Activated naive CD4-positive, alpha-beta T cell treated with anti-CD3 and anti-CD28 coated beads, Interleukin-2, amount 50 U/mL, for 24 hours (primary cell): ENCODE measurements around the gene FAM83E.
"Not testable (repeated sequence)": the region's sequence is repeated elsewhere in the genome, so short reads cannot be mapped to it uniquely, and the experiment has no call there.

Source experiments
- H3K27ac Mint-ChIP-seq: one replicate; pipeline ENCODE4 v1.8.0; 2021; ENCODE audit warnings: mild to moderate bottlenecking, mixed read lengths
- H3K27me3 Mint-ChIP-seq: one replicate; pipeline ENCODE4 v1.8.0; 2021; ENCODE audit warnings: mixed read lengths
- H3K36me3 Mint-ChIP-seq: one replicate; pipeline ENCODE4 v1.8.0; 2021; ENCODE audit warnings: mixed read lengths
- H3K4me1 Mint-ChIP-seq: one replicate; pipeline ENCODE4 v1.8.0; 2021; ENCODE audit warnings: mixed read lengths
- H3K4me3 Mint-ChIP-seq: one replicate; pipeline ENCODE4 v1.8.0; 2021; ENCODE audit warnings: mild to moderate bottlenecking, mixed read lengths
- H3K9me3 Mint-ChIP-seq: one replicate; pipeline ENCODE4 v1.8.0; 2021; ENCODE audit warnings: mixed read lengths

FAM83E gene

DNA sequence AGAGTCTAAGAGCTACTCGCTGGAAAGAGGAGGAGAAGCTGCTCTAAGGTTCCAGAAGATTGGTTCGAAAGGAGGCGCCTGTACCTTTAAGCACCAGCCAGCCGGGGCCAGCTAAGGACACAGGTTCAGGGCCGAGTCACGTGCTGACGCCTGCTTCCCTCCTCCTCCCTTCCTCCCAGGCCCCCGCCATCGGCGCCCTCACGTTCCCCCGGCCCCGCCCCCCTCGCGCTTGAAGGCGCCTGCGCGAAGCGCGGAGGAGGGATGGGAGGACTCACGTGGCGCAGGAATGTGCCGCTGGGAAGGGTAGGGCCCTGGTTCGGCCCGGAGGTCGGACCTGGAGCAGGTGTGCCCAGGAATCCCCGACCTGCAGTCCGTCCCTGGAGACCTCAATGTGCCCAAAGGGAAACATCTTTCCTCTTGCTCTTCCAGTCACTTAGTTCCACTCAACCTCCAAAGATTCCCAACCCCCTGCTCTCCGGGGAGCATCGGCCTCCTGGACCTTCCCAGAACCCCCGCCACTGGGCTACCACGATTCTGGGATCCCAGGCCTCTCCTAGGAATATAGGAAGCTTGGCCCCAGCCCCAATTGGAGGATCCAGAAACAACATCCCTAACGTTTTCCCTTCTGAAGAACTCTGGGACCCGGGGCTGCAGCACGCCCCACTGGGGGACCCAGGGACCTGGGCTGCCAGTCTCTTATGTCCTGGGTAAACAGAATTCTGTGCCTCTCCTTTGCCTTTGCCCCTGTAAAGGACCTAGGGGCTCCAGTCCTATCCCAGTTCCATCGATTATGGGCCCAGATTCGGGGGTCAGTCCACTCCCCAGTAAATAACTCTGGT, 19.8 kb upstream of the FAM83E start:
- H3K36me3 Mint-ChIP-seq, result no peaks in the 10 kb centered on the region
- no peaks in the 10 kb centered on the region for H3K9me3 Mint-ChIP-seq
- peak overlapping the region; percentile 82 for H3K27ac Mint-ChIP-seq
- H3K27me3 Mint-ChIP-seq, result no peaks in the 10 kb centered on the region
- H3K4me3 Mint-ChIP-seq, result peak overlapping the region; percentile 84
- peaks cover 49% of the 10 kb centered on the region for H3K4me1 Mint-ChIP-seq

DNA sequence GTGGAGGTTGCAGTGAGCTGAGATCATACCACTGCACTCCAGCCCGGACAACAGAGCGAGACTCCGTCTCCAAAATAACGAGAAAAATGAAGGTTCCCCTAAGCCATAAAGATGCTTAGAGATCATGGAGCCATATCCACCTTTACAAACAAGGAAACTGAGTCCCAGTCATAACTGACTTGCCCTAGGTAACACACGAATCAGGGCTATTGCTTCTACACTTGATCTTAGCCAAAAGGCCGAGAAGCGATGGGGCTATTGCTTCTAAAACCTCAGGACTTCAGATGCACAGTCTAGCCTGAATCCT, 19.1 kb upstream of the FAM83E start:
- no peaks in the 10 kb centered on the region for H3K9me3 Mint-ChIP-seq
- peak overlapping the region; percentile 84 for H3K4me3 Mint-ChIP-seq
- H3K36me3 Mint-ChIP-seq, result no peaks in the 10 kb centered on the region
- H3K27me3 Mint-ChIP-seq, result no peaks in the 10 kb centered on the region
- peak overlapping the region; percentile 82 for H3K27ac Mint-ChIP-seq
- peaks cover 45% of the 10 kb centered on the region for H3K4me1 Mint-ChIP-seq

DNA sequence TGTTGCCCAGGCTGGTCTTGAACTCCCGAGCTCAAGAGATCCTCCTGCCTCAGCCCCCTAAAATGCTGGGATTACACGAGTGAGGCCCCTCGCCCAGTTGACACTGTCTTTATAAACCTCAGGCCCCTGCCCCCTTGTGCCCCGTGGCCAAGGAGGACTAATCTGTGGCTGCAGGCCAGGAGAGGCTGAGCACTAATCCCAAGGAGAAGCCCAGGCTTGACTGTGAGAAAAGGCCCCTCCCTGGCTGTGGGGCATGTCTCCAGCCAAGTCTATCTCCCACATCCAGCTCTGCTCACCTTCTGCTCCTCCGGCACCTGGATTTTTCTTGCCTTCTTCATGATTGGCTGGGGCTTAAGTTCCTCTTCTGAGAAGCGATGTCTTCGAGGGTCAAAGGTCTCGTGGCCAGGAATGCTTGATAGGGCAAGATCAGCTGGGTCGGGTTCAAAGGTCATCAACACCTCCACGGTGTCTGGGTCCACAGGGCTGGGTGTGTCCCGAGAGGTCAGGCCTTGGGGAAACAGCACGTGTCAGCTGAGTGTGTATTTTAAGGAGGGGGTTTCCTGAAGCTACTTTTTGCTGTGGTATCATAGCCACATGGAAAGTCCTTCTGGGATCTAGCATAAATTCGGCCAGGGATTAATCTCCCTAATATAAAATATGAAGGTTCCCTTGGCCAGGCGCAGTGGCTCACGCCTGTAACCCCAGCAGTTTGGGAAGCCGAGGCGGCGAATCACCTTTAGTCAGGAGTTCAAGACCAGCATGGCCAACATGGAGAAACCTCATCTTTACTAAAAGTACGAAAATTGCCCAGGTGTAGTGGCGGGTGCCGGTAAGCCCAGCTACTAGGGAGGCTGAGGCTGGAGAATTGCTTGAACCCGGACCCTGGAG, 18.5 kb upstream of the FAM83E start:
- no peak overlapping the region for H3K4me3 Mint-ChIP-seq
- H3K27ac Mint-ChIP-seq, result peak overlapping the region; percentile 82
- H3K36me3 Mint-ChIP-seq, result peaks cover 3% of the 10 kb centered on the region
- no peaks in the 10 kb centered on the region for H3K27me3 Mint-ChIP-seq
- peaks cover 39% of the 10 kb centered on the region for H3K4me1 Mint-ChIP-seq
- H3K9me3 Mint-ChIP-seq, result no peaks in the 10 kb centered on the region

DNA sequence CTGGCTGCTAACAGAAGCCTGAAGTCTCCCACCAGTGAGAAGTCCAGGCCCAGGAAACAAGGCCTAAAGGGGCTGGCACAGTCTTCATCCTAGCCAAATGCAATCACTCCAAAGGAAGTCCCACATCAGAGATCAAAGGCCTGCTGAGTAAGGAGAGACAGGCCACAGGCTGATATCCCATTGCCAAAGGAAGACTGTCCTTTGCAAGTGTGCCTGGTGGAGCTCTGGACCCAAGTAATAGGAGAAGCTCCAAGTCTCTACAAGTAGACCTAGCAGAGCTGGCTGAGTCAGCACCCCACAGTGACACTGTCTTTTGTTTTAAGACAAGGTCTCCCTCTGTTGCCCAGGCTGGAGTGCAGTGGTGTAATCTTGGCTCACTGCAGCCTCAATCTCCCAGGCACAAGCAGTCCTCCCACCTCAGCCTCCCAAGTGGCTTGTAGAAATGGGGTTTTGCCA, 17.8 kb upstream of the FAM83E start:
- H3K36me3 Mint-ChIP-seq, result peaks cover 3% of the 10 kb centered on the region
- no peak overlapping the region for H3K27ac Mint-ChIP-seq
- no peak overlapping the region for H3K4me3 Mint-ChIP-seq
- H3K9me3 Mint-ChIP-seq, result no peaks in the 10 kb centered on the region
- H3K27me3 Mint-ChIP-seq, result no peaks in the 10 kb centered on the region
- peaks cover 36% of the 10 kb centered on the region for H3K4me1 Mint-ChIP-seq

DNA sequence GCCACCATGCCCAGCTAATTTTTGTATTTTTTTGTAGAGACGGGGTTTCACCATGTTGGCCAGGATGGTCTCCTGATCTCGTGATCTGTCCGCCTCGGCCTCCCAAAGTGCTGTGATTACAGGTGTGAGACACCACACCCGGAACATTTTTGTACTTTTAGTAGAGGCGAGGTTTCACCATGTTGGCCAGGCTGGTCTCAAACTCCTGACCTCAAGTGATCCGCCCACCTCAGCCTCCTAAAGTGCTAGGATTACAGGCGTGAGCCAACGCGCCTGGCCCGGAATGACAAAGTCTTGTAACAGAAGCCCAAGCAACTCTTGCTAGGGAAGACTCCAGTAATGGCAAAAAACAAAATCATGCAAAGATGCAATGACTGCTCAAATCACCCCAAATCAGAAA, 17.4 kb upstream of the FAM83E start:
- not testable (repeated sequence) for H3K27me3 Mint-ChIP-seq, H3K4me3 Mint-ChIP-seq, H3K27ac Mint-ChIP-seq, H3K9me3 Mint-ChIP-seq, H3K36me3 Mint-ChIP-seq
- peaks cover 36% of the 10 kb centered on the region for H3K4me1 Mint-ChIP-seq

DNA sequence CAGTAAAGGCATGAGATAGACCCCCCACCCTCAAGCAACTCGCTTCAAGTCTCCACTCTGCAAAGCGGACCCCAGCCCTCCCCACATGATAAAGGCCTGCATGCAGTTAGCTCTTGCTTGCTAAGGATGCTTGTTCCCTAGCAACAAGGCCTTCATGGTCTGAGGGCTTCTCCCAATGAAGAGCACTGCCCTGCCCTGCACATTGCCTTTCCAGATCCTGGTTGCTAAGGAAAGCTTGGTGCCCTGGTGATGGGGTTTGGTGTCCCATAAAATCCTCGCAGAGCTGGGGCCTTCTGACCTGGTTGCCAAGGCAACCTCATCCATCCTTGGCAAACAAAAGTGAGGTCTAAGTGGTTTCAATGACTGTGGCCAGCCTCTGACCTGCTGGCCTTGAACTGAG, 16.3 kb upstream of the FAM83E start:
- Mint-ChIP-seq H3K36me3 (peaks cover 3% of the 10 kb centered on the region), H3K27me3 (no peaks in the 10 kb centered on the region), H3K4me3 (no peak overlapping the region), H3K27ac (no peak overlapping the region), H3K9me3 (no peaks in the 10 kb centered on the region), H3K4me1 (peaks cover 40% of the 10 kb centered on the region)

DNA sequence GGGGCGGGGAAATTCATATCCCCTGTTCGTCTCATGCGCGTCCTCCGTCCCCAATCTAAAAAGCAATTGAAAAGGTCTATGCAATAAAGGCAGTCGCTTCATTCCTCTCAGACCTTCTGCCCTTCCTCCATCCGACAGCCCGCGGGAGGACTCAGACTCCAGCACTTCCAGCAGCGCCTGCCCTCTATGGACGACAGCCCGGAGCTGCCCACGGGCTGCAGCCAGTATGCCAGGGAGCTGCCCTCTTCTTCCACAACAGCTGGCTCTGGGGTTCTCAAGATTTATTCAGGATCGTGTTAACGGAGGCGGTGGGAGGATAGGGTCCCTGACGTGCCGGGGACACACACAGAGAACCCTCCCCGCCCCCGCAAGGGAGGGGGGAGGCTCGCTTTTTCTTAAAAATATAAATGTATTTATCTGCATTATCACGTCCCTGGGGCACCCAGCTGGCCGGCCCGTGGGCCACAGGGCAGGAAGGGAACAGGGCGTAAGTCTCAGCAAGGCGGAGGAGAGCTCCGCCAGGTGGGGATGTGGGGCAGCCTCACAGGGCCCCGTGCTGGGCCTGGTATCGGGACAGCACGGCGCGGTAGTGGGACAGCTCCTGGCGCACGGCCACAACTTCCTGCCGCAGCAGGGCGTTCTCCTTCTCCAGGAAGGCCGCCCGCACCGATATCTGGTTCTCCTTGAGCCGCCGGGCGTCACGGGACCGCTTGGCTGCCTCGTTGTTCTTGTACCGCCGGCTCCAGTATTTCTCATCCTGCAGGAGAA, 15.6 kb upstream of the FAM83E start:
- Mint-ChIP-seq H3K27ac (no peak overlapping the region), H3K9me3 (no peaks in the 10 kb centered on the region), H3K4me1 (peaks cover 37% of the 10 kb centered on the region)

DNA sequence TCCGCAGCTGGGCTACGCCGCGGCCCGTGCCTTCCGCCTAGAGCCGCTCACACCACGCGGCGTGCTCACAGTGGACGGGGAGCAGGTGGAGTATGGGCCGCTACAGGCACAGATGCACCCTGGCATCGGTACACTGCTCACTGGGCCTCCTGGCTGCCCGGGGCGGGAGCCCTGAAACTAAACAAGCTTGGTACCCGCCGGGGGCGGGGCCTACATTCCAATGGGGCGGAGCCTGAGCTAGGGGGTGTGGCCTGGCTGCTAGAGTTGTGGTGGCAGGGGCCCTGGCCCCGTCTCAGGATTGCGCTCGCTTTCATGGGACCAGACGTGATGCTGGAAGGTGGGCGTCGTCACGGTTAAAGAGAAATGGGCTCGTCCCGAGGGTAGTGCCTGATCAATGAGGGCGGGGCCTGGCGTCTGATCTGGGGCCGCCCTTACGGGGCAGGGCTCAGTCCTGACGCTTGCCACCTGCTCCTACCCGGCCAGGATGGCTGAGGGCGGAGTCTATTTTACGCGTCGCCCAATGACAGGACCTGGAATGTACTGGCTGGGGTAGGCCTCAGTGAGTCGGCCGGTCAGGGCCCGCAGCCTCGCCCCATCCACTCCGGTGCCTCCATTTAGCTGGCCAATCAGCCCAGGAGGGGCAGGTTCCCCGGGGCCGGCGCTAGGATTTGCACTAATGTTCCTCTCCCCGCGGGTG, 14.9 kb upstream of the FAM83E start:
- no peak overlapping the region for H3K4me3 Mint-ChIP-seq

More for the DNA sequence above, 15.6 kb upstream of the FAM83E start:
- Mint-ChIP-seq H3K27me3 (no peaks in the 10 kb centered on the region), H3K4me3 (no peak overlapping the region), H3K36me3 (peaks cover 3% of the 10 kb centered on the region)

DNA sequence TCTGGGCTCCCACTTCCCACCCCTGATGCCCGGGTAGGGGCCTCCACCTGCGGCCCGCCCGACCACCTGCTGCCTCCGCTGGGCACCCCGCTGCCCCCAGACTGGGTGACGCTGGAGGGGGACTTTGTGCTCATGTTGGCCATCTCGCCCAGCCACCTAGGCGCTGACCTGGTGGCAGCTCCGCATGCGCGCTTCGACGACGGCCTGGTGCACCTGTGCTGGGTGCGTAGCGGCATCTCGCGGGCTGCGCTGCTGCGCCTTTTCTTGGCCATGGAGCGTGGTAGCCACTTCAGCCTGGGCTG, 14.4 kb upstream of the FAM83E start:
- H3K27ac Mint-ChIP-seq, result no peak overlapping the region
- H3K4me1 Mint-ChIP-seq, result peaks cover 38% of the 10 kb centered on the region
- no peaks in the 10 kb centered on the region for H3K27me3 Mint-ChIP-seq
- no peaks in the 10 kb centered on the region for H3K9me3 Mint-ChIP-seq
- peaks cover 3% of the 10 kb centered on the region for H3K36me3 Mint-ChIP-seq
- H3K4me3 Mint-ChIP-seq, result no peak overlapping the region

More for the DNA sequence above, 14.9 kb upstream of the FAM83E start:
- Mint-ChIP-seq H3K27me3 (no peaks in the 10 kb centered on the region), H3K27ac (no peak overlapping the region), H3K36me3 (peaks cover 3% of the 10 kb centered on the region), H3K9me3 (no peaks in the 10 kb centered on the region), H3K4me1 (peaks cover 38% of the 10 kb centered on the region)

DNA sequence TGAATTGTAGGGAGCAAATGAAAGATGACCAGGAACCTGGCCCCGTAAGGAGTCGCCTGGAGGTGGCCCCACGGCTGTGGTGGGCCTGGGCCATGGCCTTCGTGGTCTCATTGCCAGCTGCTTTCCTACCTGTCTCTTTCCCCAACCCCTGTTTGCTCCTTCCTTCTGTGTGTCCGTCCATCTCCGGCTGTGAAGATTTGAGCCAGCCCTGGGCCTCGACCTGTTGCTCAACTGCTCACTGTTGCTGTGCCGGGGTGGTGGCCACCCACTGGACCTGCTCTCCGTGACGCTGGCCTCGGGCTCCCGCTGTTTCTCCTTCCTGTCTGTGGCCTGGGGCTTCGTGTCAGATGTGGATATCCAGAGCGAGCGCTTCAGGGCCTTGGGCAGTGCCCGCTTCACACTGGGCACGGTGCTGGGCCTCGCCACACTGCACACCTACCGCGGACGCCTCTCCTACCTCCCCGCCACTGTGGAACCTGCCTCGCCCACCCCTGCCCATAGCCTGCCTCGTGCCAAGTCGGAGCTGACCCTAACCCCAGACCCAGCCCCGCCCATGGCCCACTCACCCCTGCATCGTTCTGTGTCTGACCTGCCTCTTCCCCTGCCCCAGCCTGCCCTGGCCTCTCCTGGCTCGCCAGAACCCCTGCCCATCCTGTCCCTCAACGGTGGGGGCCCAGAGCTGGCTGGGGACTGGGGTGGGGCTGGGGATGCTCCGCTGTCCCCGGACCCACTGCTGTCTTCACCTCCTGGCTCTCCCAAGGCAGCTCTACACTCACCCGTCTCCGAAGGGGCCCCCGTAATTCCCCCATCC, 13.8 kb upstream of the FAM83E start:
- Mint-ChIP-seq H3K4me1 (peaks cover 38% of the 10 kb centered on the region), H3K9me3 (no peaks in the 10 kb centered on the region), H3K36me3 (peaks cover 5% of the 10 kb centered on the region), H3K4me3 (no peak overlapping the region), H3K27ac (peak overlapping the region; percentile 30), H3K27me3 (no peaks in the 10 kb centered on the region)

DNA sequence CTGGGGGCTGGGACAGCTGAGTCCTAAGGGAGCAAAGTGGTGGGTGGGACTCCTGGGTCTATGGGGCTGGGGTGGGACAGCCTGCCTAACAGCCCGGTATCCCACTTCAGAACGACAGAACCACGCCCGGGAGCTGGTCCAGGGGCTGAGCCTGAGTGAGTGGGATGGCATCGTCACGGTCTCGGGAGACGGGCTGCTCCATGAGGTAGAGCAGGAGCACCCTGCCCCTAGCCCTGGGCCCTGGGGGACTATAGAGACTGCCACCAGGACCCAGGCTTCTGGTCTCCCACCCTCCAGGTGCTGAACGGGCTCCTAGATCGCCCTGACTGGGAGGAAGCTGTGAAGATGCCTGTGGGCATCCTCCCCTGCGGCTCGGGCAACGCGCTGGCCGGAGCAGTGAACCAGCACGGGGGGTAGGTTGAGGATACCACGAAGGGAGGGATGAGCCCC, 13.0 kb upstream of the FAM83E start:
- H3K4me3 Mint-ChIP-seq, result no peak overlapping the region
- no peaks in the 10 kb centered on the region for H3K9me3 Mint-ChIP-seq
- H3K36me3 Mint-ChIP-seq, result peaks cover 10% of the 10 kb centered on the region
- peaks cover 36% of the 10 kb centered on the region for H3K4me1 Mint-ChIP-seq
- no peak overlapping the region for H3K27ac Mint-ChIP-seq
- H3K27me3 Mint-ChIP-seq, result no peaks in the 10 kb centered on the region

DNA sequence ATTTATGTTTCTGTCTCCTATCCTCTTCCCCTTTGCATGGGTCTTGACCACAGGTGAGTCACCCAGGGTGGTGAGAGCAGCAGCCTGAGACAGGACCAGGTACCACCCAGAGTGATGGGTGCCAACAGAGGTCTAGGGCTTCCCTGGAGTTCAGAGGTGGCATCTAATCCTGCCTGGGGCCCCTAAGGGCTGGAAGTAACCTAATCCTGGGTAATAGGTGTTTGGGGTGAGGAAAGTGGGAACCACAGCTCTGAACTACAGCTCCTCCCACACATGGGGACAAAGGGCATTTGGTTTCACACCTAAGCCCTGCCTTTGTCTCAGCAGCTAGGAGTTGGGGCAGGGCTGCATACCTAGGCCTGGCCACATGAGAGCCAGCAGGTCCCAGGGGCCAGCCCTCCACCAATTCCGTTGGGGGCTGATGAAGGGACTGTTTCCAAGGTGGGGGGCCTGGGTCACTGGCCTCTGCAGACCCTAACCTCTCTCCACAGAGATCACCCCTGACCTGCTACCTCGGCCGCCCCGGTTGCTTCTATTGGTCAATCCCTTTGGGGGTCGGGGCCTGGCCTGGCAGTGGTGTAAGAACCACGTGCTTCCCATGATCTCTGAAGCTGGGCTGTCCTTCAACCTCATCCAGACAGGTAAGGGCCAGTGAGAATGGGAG, 12.5 kb upstream of the FAM83E start:
- no peak overlapping the region for H3K27ac Mint-ChIP-seq
- peaks cover 35% of the 10 kb centered on the region for H3K4me1 Mint-ChIP-seq
- H3K4me3 Mint-ChIP-seq, result no peak overlapping the region
- H3K9me3 Mint-ChIP-seq, result no peaks in the 10 kb centered on the region
- H3K36me3 Mint-ChIP-seq, result peaks cover 12% of the 10 kb centered on the region
- no peaks in the 10 kb centered on the region for H3K27me3 Mint-ChIP-seq

DNA sequence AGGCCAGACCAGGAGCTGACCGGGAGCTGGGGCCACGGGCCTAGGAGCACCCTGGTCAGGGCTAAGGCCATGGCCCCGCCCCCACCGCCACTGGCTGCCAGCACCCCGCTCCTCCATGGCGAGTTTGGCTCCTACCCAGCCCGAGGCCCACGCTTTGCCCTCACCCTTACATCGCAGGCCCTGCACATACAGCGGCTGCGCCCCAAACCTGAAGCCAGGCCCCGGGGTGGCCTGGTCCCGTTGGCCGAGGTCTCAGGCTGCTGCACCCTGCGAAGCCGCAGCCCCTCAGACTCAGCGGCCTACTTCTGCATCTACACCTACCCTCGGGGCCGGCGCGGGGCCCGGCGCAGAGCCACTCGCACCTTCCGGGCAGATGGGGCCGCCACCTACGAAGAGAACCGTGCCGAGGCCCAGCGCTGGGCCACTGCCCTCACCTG, 11.0 kb upstream of the FAM83E start:
- Mint-ChIP-seq H3K27me3 (no peaks in the 10 kb centered on the region), H3K4me1 (peaks cover 38% of the 10 kb centered on the region), H3K36me3 (peaks cover 16% of the 10 kb centered on the region), H3K27ac (no peak overlapping the region), H3K9me3 (no peaks in the 10 kb centered on the region), H3K4me3 (no peak overlapping the region)
